Subcutaneous adipose tissue (tissue), 4 donors: ENCODE measurements around the gene ULK3. TPM values are rescaled to one million over a fixed set of nuclear protein-coding genes. Genes with fewer than 3 reads are reported as not detected.

Source experiments
- small RNA-seq: library from RNA; depleted of rRNA; stranded (forward); fragments of <200 nt; gene quantifications from one replicate; pipeline ENCODE3, GENCODE V24; 2016
- total RNA-seq, 4 donors: library from RNA; depleted of rRNA; stranded (reverse); fragments of >200 nt; gene quantifications; one replicate each; pipeline ENCODE4 v1.1.0, GENCODE V29; 2016
- TF ChIP-seq, protein P1 (sequence below): fragments of 450-650 bp; IDR thresholded peaks from one replicate; pipeline ENCODE4 v1.5.1; 2016; ENCODE audit warnings: low read depth, mild to moderate bottlenecking, control low read depth, antibody characterized with exemption, moderate library complexity

ULK3 gene
- total RNA-seq, 4 donors from 2014 or later, result 23.8 to 29.8 (median 28.7) TPM

GRCh38 chr15:74789171-74789631 is 53.8 kb downstream of the ULK3 start:
- TF ChIP-seq, protein P1, sequence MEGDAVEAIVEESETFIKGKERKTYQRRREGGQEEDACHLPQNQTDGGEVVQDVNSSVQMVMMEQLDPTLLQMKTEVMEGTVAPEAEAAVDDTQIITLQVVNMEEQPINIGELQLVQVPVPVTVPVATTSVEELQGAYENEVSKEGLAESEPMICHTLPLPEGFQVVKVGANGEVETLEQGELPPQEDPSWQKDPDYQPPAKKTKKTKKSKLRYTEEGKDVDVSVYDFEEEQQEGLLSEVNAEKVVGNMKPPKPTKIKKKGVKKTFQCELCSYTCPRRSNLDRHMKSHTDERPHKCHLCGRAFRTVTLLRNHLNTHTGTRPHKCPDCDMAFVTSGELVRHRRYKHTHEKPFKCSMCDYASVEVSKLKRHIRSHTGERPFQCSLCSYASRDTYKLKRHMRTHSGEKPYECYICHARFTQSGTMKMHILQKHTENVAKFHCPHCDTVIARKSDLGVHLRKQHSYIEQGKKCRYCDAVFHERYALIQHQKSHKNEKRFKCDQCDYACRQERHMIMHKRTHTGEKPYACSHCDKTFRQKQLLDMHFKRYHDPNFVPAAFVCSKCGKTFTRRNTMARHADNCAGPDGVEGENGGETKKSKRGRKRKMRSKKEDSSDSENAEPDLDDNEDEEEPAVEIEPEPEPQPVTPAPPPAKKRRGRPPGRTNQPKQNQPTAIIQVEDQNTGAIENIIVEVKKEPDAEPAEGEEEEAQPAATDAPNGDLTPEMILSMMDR, result no peak

- TF ChIP-seq, protein P1, result no peak
Observed at GRCh38 chr15:74788683-74789151, 54.2 kb downstream of the ULK3 start.

DNA sequence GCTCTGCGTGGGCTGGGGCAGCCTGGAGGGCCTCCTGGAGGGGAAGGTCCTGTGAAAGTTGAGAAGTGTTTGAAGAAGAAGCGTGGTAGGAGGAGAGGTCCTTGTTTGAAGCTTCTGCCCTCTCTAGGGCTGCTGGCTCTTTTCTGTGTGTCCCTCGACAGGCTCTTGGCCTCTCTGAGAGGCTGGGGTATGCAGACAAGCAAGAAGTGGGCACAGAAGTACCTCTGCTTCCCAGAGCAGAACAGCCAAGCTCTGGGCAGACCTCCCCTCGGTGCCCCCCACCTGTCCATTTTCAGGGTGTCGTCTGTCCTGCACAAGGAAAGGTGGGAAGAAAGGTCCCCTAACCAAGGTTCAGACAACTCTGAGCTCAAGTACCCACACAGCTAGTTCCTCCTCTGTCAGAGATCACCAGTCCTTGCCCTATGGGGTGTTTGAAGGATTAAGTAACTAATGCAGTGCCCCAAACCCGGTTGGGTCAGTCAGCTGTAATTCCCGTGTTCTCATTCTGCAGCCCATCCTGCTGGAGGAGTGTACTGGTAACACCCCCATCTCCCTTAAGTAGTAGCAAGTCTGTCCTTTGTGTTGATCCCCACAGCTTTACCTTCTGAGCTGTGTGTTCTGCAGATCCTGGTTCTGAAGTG is 54.8 kb downstream of the ULK3 start:
- TF ChIP-seq, protein P1, result no peak

DNA sequence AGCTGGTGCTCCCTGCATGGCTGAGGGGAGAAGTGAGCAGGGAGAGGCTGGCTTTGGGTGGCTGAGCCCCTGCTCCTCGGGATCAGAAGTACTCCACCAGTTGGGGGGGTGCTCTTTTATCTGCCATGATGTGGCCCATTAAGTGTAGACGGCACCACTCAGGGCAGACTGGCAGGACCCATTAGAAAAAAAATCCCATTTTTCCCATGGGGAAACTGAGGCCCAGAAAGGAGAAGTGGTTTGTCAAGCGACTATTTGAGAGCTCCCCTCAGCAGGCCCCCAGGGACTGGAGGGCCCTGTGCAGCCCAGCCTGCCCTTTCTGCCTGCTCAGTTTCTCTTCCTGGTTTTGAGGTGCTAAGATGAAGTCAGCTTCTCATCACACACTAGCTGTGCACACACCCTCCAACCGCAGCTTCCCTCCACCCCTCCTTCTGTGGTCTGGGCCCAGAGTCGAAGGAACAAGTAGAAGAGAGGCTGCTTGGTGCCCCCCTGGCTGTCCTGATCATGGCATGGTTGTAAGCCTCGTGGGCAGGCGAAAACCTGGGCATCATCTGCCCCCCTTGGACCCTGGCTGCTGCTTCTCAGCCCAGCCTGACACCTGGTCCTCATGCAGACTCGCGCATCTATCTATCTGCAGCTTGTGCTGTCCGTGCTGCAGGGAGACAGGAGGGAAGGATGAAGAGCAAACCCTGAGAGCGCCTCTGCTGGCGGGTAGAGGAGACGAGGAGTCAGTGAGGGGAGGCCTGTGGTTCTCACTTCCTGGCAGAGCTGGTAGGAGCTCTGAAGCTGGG is 55.5 kb downstream of the ULK3 start:
- TF ChIP-seq, protein P1, result no peak

GRCh38 chr15:74786551-74787165 is 56.3 kb downstream of the ULK3 start:
- TF ChIP-seq, protein P1, result no peak

Small RNAs within 50 kb of the gene (small RNA-seq; reads per million reads assigned to genes)
- gene CPLX3 (not detected), gene MIR4513 (not detected), gene MIR6882 (not detected)

Other genes with a start within 250 kb of the ULK3 start
- gene CLK3, start 227.3 kb downstream of the ULK3 start, total RNA-seq, result 100 to 1,000 TPM in 2 of 4 donors, 10 to 100 TPM in 2; 53.6 to 159 (median 103) TPM
- gene EDC3, start 147.1 kb downstream of the ULK3 start, total RNA-seq, result 10 to 100 TPM; 10.5 to 20.4 (median 15.0) TPM
- 1 to 10 TPM; 1.1 to 9.0 (median 4.2) TPM for gene CYP1A1, start 117.6 kb downstream of the ULK3 start, total RNA-seq
- gene CYP1A2, start 94.3 kb downstream of the ULK3 start, total RNA-seq, result not detected
- gene CSK, start 61.1 kb downstream of the ULK3 start, total RNA-seq, result 10 to 100 TPM; 17.1 to 25.2 (median 21.9) TPM
- not detected for gene LMAN1L, start 30.3 kb downstream of the ULK3 start, total RNA-seq
- gene CPLX3, start 16.5 kb downstream of the ULK3 start, total RNA-seq, result not detected
- 10 to 100 TPM; 51.1 to 82.7 (median 64.4) TPM for gene SCAMP2, start 30.2 kb upstream of the ULK3 start, total RNA-seq
- 10 to 100 TPM; 20.2 to 39.9 (median 31.9) TPM for gene MPI, start 46.9 kb upstream of the ULK3 start, total RNA-seq
- gene FAM219B, start 63.7 kb upstream of the ULK3 start, total RNA-seq, result 100 to 1,000 TPM in 1 of 4 donors, 10 to 100 TPM in 3; 53.3 to 102 (median 65.2) TPM
- 100 to 1,000 TPM in 1 of 4 donors, 10 to 100 TPM in 3; 72.4 to 108 (median 97.1) TPM for gene COX5A, start 94.9 kb upstream of the ULK3 start, total RNA-seq
- gene RPP25, start 113.6 kb upstream of the ULK3 start, total RNA-seq, result 10 to 100 TPM in 2 of 4 donors, 1 to 10 TPM in 2; 3.3 to 12.4 (median 8.6) TPM
- 1 to 10 TPM; 1.3 to 4.1 (median 2.6) TPM for gene SCAMP5, start 152.4 kb upstream of the ULK3 start, total RNA-seq
- 10 to 100 TPM; 10.5 to 20.2 (median 14.5) TPM for gene PPCDC, start 180.4 kb upstream of the ULK3 start, total RNA-seq